Measurements from ENCODE around the gene ROGDI.

GRCh38 chr16:4771646-4772045 is 30.8 kb downstream of the ROGDI start:
- TF ChIP-seq CTCF (IDR thresholded peaks at IDR 0.05; ENCODE audit: low read depth, low read length), result no peak
- no peak for TF ChIP-seq POLR2A (IDR thresholded peaks at IDR 0.05; ENCODE audit: extremely low read depth, insufficient read length)
- TF ChIP-seq MAX (IDR thresholded peaks at IDR 0.05; ENCODE audit: low read depth, low read length), result no peak
